ENCODE data around the gene TEPSIN. TPM values are rescaled to one million over a fixed set of nuclear protein-coding genes. Genes with fewer than 3 reads are reported as not detected.

The TEPSIN gene
- total and polyA plus RNA-seq, 2 donors (not counting 3 experiments of a cell fraction or from before 2014, with no cell fraction given): 41.6 to 45.3 TPM

- no peak overlapping the region for H3K4me3 ChIP-seq (replicated peaks in 1 of 3; ENCODE audit: insufficient read depth in 1 of 3, low read depth in 1 of 3, low read length in 3 of 3)
- intact Hi-C loops (cut with micrococcal nuclease): no loop called here
- BruUV-seq (replicated peaks): no TSS peak
- no peak overlapping the region for H3K9ac ChIP-seq (replicated peaks; ENCODE audit: extremely low read depth, insufficient read depth, low read length)
- ChIA-PET POLR2A (no interaction called here), CTCF (no interaction called here)
- H3K9me1 ChIP-seq (replicated peaks; ENCODE audit: control insufficient read depth, extremely low read depth, insufficient read depth, low read length): no peaks in the 10 kb centered on the region
- dilution Hi-C loops (cut with MboI; ENCODE audit: extremely low pct_ligation_motif_present, low sequenced_read_pairs): no loop called here
- H3K79me2 ChIP-seq (ENCODE audit: control insufficient read depth, insufficient read depth, low read length): no peaks in the 10 kb centered on the region
- DNase-seq (ENCODE audit: low read depth, low spot score) (no peak), FAIRE-seq (no peak)
- H3K27me3 ChIP-seq (ENCODE audit: control insufficient read depth in 2 of 2, insufficient read depth in 2 of 2, low read length in 2 of 2): no peaks in the 10 kb centered on the region
- no peaks in the 10 kb centered on the region for H3K4me1 ChIP-seq (ENCODE audit: control insufficient read depth, extremely low read depth, insufficient read depth, low read length)
- H3K9me3 ChIP-seq (replicated peaks; ENCODE audit: control insufficient read depth, insufficient read depth, low read length): no peaks in the 10 kb centered on the region
- TF ChIP-seq EZH2 (IDR thresholded peaks at IDR 0.05; ENCODE audit: borderline replicate concordance, low read depth, low read length, severe bottlenecking) (no peak), JUN (IDR thresholded peaks at IDR 0.05; ENCODE audit: borderline replicate concordance, insufficient read depth, insufficient read length, low read depth) (no peak), FOS (IDR thresholded peaks at IDR 0.05; ENCODE audit: borderline replicate concordance, insufficient read depth, low read length) (no peak), MYC (IDR thresholded peaks at IDR 0.05; ENCODE audit: low read depth, low read length) (no peak), POLR2AphosphoS5 (IDR thresholded peaks at IDR 0.05; ENCODE audit: insufficient read depth, low read depth, low read length) (no peak), POLR2A (IDR thresholded peaks at IDR 0.05; ENCODE audit: low read depth, low read length) (no peak), GATA2 (IDR thresholded peaks at IDR 0.05; ENCODE audit: insufficient read depth, insufficient read length, low read depth, low read length) (no peak), MAX (IDR thresholded peaks at IDR 0.05; ENCODE audit: insufficient read depth, insufficient read length) (no peak)
- TF ChIP-seq, protein P1, sequence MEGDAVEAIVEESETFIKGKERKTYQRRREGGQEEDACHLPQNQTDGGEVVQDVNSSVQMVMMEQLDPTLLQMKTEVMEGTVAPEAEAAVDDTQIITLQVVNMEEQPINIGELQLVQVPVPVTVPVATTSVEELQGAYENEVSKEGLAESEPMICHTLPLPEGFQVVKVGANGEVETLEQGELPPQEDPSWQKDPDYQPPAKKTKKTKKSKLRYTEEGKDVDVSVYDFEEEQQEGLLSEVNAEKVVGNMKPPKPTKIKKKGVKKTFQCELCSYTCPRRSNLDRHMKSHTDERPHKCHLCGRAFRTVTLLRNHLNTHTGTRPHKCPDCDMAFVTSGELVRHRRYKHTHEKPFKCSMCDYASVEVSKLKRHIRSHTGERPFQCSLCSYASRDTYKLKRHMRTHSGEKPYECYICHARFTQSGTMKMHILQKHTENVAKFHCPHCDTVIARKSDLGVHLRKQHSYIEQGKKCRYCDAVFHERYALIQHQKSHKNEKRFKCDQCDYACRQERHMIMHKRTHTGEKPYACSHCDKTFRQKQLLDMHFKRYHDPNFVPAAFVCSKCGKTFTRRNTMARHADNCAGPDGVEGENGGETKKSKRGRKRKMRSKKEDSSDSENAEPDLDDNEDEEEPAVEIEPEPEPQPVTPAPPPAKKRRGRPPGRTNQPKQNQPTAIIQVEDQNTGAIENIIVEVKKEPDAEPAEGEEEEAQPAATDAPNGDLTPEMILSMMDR (IDR thresholded peaks at IDR 0.05; ENCODE audit: extremely low read depth in 1 of 2, insufficient read depth in 1 of 2, low read depth in 1 of 2, low read length in 2 of 2): no peak
- H3K36me3 ChIP-seq (ENCODE audit: control insufficient read depth in 2 of 2, extremely low read depth in 1 of 2, insufficient read depth in 2 of 2, low read length in 2 of 2): peaks cover 2 to 58% of the 10 kb centered on the region in 2 experiments
- H3K27ac ChIP-seq (ENCODE audit: insufficient read depth, low read depth, low read length): no peak overlapping the region
- H4K20me1 ChIP-seq (replicated peaks; ENCODE audit: control insufficient read depth, extremely low read depth, insufficient read depth, low read length): no peaks in the 10 kb centered on the region
- no peak overlapping the region for H2AFZ ChIP-seq (ENCODE audit: low read depth, low read length)
- H3K4me2 ChIP-seq (ENCODE audit: insufficient read depth, low read length): no peak overlapping the region
Measured at GRCh38 chr17:81260641-81261040, 21.8 kb upstream of the TEPSIN start.

Measured in endothelial cell of umbilical vein (primary cell).